Kidney (tissue), 14 donors: Measurements from ENCODE around the gene EIF4E1B. TPM values are rescaled to one million over a fixed set of nuclear protein-coding genes. Genes with fewer than 3 reads are reported as not detected.

Experiments
- DNase-seq, 5 donors: peaks; one replicate each; pipeline ENCODE4 v3.0.0-alpha.2; 2013 to 2020
- FAIRE-seq: peaks from 2 replicates; lab custom pipeline; 2012; peaks lifted over from hg19 to GRCh38; lab: Jason Lieb, UNC
- H3K27ac ChIP-seq, 2 donors: one replicate each; pipeline ENCODE4 v1.7.0; 2013; ENCODE audit warnings: low read depth in 2 of 2, low read length in 2 of 2, inconsistent platforms in 1 of 2
- H3K27me3 ChIP-seq: one replicate; pipeline ENCODE4 v1.7.1; 2013; ENCODE audit warnings: low read length, inconsistent platforms; ENCODE audit not compliant: control insufficient read depth, insufficient read depth
- H3K36me3 ChIP-seq, 3 donors: one replicate each; pipeline versions ENCODE4 v1.7.0 to v1.7.1; 2013; ENCODE audit warnings: low read length in 3 of 3, control low read depth in 1 of 3, inconsistent platforms in 1 of 3; ENCODE audit not compliant: insufficient read depth in 3 of 3, control insufficient read depth in 2 of 3
- H3K4me1 ChIP-seq, 3 donors: one replicate each; pipeline versions ENCODE4 v1.7.0 to v1.7.1; 2013; ENCODE audit warnings: low read length in 3 of 3, inconsistent platforms in 1 of 3, low read depth in 1 of 3; ENCODE audit not compliant: control insufficient read depth in 2 of 3, insufficient read depth in 2 of 3
- H3K4me3 ChIP-seq, 3 donors: one replicate each; pipeline versions ENCODE4 v1.7.0 to v1.8.1; 2013; ENCODE audit warnings: low read length in 3 of 3, control low read depth in 1 of 3, inconsistent platforms in 1 of 3
- H3K9ac ChIP-seq, 3 donors: one replicate each; pipeline versions ENCODE4 v1.7.0 to v1.7.1; 2013; ENCODE audit warnings: low read length in 3 of 3, control low read depth in 1 of 3, inconsistent platforms in 1 of 3
- H3K9me3 ChIP-seq, 3 donors: one replicate each; pipeline versions ENCODE4 v1.7.0 to v1.7.1; 2013; ENCODE audit warnings: low read length in 3 of 3, control low read depth in 1 of 3, inconsistent platforms in 1 of 3; ENCODE audit not compliant: control insufficient read depth in 2 of 3, insufficient read depth in 1 of 3
- CTCF ChIP-seq: IDR thresholded peaks from 3 replicates; pipeline ENCODE4 v1.5.1; 2012; ENCODE audit warnings: mild to moderate bottlenecking, moderate library complexity, borderline replicate concordance; ENCODE audit not compliant: insufficient read depth; ENCODE audit errors: extremely low read depth
- intact Hi-C: fragments of 100-400 bp; cut with DNase I; formaldehyde crosslinking; loops from one replicate; pipeline ENCODE4 v1.11.1; 2022
- polyA plus RNA-seq: library from polyadenylated mRNA; stranded (reverse); fragments of 350-450 nt; fragmentation: Illumina TruSeq; extraction: RNeasy Lipid Tissue Mini Kit (QIAGEN cat#74804); gene quantifications from one replicate; pipeline ENCODE4 v1.2.3, GENCODE V29; 2014; ENCODE audit warnings: low read depth, low replicate concordance; ENCODE audit not compliant: insufficient read depth
- total RNA-seq: library from RNA; stranded (reverse); fragmentation: NEBNext Ultra II Directional; extraction: Animal tissue kit (Norgen Biotek cat#: 25700); gene quantifications from one replicate; pipeline ENCODE4 v1.2.1, GENCODE V29; 2021
- donor health status: control.
- donor health status: control.
- donor health status: control.
- donor health status: control.
- donor health status: control.
- donor health status: DM: yes; HTN: yes; CAD: no.
- donor health status: Normal renal cell carcinoma (clear cell type).

The EIF4E1B gene
- total and polyA plus RNA-seq, 2 donors from 2014 or later: not detected

- Histone ChIP-seq H3K36me3 (no peaks in the 10 kb centered on the region), H3K4me1 (peaks cover 0 to 3% (median 0%) of the 10 kb centered on the region in 3 donors), H3K9ac (no peak overlapping the region), H3K27me3 (no peaks in the 10 kb centered on the region), H3K9me3 (no peaks in the 10 kb centered on the region), H3K27ac (no peak overlapping the region), H3K4me3 (no peak overlapping the region)
- intact Hi-C loops: no loop called here
- TF ChIP-seq CTCF: no peak
- DNase-seq: peak in 4 of 5 donors; percentile 32 to 63 (median 50)
- no peak for FAIRE-seq
These were observed 62.5 kb downstream of the EIF4E1B start for GRCh38 chr5:176692839-176693476.

- no peak for TF ChIP-seq CTCF
- Histone ChIP-seq H3K9ac (no peak overlapping the region), H3K4me3 (no peak overlapping the region), H3K27me3 (no peaks in the 10 kb centered on the region), H3K27ac (no peak overlapping the region), H3K4me1 (peaks cover 0 to 3% (median 0%) of the 10 kb centered on the region in 3 donors), H3K36me3 (no peaks in the 10 kb centered on the region), H3K9me3 (no peaks in the 10 kb centered on the region)
- intact Hi-C loops: no loop called here
- DNase-seq (peak in 3 of 5 donors; percentile 12 to 83 (median 75)), FAIRE-seq (no peak)
These were observed 63.0 kb downstream of the EIF4E1B start for GRCh38 chr5:176693477-176693851.

- no peak for TF ChIP-seq CTCF
- Histone ChIP-seq H3K36me3 (no peaks in the 10 kb centered on the region), H3K9me3 (no peaks in the 10 kb centered on the region), H3K4me3 (no peak overlapping the region), H3K4me1 (peaks cover 0 to 3% (median 0%) of the 10 kb centered on the region in 3 donors), H3K27ac (no peak overlapping the region), H3K27me3 (no peaks in the 10 kb centered on the region), H3K9ac (no peak overlapping the region)
- no peak for DNase-seq
- intact Hi-C loops: no loop called here
- no peak for FAIRE-seq
These were observed 63.7 kb downstream of the EIF4E1B start for GRCh38 chr5:176694146-176694545.
